Activated CD8-positive, alpha-beta memory T cell treated with anti-CD3 and anti-CD28 coated beads, Interleukin-2, amount 50 U/mL, for 24 hours (primary cell): ENCODE data around the gene PRUNE1.
A peak's percentile ranks its signal among the peaks of the same experiment; 100 is the strongest.

ENCODE experiments used
- DNase-seq: peaks from one replicate; pipeline ENCODE4 v3.0.0-alpha.2; 2020; ENCODE audit errors: extremely low read depth

The PRUNE1 gene

DNA sequence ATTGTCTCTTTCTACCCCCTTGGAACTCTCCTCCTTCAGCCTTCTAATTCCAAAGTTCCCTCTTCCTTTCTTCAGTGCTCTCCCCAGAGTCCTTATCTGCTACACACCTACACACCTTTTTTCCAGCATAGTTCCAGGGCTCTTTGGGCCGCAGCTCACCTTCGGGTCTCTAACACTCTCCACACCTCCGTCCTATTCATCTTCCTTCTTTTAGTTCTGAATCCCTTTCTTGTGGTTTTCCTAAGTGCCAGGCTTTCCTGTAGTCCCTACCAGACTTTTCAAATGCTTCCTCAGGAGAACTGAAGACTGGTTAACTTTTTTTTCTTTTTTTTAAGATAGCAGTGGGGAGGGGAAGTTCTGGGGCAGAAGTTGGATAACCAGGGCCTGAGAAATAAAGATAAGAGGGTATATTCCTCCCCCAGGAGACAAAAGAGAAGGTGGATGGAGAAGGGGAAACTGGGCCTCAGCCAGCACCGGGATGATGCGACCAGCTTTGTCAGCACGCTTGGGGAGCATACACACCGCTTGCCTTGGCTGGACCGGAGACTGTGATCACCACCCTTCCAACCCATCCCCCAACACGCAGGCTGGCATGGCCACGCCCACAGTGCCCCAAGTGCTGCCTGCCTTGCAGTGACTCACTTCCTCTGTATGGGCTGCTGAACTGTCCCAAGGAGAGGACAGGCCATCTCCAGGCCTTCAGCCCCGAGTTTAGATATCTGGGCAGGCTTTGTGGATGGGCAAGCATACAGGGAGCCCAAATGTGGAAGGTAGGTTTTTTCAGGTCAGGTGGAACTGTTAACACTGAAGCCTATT is 31.2 kb upstream of the PRUNE1 start:
- peak; percentile 49 for DNase-seq

DNA sequence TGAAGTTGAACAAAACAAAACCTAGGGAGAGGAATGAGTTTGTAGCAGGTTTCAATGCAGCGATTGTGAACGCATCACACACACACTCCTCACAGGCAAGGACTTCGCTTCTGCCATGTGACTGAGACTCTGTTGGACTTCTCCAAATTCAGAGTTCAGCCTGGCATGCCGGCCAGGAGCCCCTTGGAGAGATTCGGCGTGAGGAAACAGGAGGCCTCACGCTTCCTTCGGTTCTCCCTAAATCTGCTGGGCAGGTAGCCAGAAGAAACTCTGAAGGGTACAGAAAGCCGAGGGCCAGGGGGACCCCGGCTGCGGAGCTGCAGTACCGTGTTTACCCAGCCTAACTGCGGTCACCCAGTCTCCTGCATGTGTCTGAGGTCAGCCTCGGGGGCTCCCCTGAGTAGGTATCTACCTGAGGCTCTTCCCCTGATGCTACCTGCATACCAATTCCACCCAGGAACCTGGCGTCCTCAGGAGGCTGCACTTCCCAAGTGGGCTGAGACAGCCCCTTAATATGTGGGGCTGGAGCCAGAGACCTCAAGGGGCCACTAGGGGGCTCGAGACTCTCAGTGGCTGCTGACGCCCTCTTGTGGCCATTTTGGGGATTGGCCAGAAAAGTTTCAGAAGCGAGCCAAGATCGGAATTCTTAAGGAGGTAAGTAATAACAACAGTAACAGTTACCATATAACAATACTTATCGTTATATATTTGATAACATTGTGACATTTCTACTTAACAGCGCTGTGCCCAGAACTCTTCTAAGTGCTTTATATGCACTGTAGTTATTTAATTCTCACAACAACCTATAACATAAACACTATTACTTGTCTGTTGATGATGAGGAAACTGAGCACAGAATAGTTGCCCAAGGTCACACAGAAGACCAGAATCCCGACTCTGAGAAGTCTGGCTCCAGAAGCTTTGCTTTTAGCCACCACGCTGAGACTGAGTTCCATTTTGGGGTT is 28.9 kb upstream of the PRUNE1 start:
- peak; percentile 69 for DNase-seq

DNA sequence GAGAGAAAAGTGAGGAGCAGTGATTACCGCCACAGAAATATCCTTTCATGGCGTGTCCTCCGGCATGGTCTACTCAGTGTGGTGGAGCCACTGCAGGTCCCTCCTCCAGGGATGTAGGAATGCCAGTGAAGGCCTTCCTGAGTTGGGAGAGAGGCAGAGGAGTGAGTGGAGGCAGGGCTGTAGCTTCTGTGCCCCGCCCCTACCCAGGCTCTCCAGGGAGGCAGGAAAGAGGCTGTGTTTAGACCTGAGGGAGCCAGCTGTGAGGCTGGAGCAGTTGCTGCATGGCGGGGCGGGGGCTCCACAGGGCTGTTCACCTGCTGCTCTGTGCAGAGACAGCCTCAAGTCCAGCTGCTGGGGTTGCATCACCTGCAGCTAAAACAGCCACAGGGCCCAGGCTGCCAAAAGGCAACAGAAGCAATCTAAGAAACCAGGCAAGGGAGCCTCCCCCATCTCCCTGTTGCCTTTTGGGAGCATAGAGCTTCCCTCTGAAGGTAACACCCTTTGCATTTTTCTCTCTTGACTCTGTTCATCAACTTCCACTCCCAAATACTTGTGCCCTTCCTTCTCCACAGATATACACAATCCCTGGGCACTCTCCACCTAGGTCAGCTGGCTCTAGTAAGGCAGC is 27.0 kb upstream of the PRUNE1 start:
- DNase-seq = no peak

DNA sequence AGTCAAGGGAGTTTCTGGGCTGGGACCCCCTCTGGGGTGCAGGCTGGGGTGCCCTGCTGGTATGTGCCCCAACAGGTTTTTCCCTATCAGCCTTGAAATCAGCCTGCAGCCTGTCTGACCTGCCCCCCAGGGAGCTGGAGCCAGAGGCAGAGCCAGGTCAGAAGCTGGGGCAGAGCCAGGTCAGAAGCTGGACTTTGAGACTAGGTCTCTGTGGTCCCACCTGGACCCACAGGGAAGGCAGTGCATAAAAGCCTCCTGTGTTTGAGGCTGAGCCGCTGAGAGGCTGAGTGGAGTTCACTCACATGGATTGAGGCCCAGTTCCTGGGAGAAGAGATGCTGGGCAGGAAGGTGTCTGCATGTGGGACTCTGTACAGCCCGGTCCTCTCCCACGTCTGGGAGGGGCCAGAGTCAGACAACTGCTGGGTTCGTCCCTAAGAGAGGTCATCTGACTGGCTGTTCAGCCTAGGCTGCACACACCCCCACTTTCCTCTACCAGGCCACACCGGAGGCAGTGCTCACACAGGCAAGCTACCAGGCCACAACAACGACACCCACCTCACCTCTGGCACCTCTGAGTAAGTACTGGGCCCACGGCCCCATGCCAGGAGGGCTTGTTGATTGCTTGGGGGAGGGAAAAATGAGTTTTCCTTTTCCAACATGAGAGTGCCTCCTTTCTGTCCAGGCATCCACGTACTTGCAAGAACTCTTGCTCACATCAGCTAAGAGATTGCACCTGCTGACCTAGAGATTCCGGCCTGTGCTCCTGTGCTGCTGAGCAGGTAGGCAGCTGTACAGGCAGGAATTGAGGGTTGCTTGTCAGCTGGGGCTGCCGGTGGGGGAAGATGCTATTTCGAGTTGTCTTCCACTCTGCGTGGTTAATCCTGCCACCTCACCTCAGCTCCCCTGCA is 26.2 kb upstream of the PRUNE1 start, which contains the start of gene ANXA9:
Gene ANXA9, plus strand, starts transcription at position 488 of the 908 bp plus-strand sequence. CDS start 814 bp downstream, outside the sequence.
- DNase-seq = no peak

DNA sequence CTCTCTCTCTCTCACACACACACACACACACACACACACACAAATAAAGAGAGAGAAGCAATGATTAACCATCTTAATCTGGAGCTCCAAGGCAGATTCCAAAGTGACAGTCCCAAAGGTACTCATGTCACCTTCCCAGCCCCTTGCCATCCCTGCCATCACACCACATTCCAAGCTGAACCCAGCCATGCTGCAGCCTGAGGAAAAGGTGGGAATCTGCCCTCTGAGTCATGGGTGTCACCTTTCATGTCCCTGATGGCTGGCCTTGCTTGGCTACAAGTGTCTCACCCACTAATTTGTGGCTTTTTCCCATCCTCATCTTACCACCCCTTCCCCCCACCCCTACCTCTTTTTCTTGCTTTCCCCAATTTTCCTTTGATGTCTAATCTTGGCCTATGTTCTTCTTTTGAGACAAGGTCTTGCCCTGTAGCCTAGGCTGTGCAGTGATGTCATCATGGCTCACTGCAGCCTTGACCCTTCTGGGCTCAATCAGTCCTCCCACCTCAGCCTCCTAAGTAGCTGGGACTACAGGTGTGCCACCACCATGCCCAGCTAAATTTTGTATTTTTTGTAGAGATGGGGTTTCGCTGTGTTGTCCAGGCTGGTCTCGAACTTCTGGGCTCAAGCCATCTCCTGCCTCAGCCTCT is 22.9 kb upstream of the PRUNE1 start:
- DNase-seq = no peak

DNA sequence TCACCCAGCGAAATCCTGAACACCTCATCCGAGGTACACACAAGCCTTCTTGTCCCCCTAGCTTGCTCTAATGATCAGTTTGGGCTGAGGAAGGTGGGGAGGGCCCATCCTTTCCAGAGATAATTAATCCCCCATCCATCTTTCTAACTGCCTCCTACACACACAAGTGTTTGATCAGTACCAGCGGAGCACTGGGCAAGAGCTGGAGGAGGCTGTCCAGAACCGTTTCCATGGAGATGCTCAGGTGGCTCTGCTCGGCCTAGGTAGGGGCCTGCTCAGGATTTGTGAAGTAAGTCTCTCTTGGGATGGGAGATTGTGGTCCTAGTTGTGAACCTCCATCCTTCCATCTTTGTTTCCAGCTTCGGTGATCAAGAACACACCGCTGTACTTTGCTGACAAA is 20.3 kb upstream of the PRUNE1 start:
- no peak for DNase-seq

DNA sequence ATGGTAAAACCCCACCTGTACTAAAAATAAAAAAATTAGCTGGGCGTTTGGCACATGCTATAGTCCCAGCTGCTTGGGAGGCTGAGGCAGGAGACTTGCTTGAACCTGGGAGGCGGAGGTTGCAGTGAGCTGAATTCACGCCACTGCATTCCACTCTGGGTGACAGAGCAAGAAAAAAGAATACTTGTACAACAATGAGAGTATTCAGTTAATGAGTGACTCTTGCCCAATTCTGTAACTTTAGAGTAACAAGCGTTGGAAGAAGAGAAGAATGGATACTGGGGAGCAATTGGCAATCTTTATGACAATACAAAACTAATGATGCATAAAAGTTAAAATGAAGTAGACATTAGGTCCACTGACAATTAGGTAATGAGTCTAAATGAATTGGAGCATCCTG is 15.6 kb upstream of the PRUNE1 start:
- no peak for DNase-seq

DNA sequence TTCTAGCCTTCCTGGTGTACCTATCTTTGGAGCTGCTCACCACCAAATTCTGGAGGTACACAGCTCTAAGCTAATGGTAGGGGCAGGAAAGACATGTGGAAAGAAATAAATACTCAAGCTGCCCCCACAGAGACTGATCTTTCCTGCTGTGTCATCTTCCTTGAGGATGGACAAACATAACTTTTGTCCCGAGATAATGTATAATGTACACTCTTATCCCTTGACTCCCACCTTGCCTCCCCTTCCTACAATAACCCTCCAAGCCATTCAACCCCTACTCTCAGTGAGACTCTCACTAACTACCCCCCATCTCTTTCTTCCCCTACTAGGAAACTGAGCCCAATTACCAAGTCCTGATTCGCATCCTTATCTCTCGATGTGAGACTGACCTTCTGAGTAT is 14.0 kb upstream of the PRUNE1 start:
- no peak for DNase-seq

DNA sequence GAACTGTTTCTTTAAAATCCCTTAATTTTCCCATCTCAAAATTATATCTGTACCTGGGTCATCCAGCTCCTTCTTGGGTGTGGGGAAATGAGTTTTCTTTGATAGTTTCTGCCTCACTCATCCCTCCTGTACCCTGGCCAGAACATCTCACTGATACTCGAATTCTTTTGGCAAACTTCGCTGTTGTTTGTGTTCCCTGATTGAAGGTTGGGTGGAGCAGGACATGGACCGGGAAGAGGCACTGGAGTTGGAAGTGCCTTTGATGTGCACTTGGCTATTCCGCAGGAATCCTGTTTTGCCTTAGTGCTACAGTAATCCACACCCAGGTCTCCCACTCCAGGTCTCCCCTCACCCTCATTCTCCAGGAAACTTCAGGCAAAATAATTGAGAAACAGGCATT is 12.8 kb upstream of the PRUNE1 start:
- DNase-seq = no peak

DNA sequence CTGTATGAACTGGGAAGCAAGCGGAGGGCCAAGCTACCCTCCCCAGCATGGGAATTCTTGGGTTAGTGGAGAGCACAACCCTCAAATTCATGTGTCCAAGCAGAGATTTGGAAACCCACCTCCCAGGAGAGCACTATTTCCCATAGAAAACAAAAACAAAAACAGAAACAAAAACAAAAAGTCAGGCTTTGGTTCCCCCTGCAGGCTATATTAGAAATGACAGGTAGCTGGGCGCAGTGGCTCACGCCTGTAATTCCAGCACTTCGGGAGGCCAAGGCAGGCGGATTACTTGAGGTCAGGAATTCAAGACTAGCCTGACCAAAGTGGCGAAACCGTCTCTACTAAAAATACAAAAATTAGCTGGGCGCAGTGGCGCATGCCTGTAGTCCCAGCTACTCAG is 12.4 kb upstream of the PRUNE1 start:
- DNase-seq = no peak

DNA sequence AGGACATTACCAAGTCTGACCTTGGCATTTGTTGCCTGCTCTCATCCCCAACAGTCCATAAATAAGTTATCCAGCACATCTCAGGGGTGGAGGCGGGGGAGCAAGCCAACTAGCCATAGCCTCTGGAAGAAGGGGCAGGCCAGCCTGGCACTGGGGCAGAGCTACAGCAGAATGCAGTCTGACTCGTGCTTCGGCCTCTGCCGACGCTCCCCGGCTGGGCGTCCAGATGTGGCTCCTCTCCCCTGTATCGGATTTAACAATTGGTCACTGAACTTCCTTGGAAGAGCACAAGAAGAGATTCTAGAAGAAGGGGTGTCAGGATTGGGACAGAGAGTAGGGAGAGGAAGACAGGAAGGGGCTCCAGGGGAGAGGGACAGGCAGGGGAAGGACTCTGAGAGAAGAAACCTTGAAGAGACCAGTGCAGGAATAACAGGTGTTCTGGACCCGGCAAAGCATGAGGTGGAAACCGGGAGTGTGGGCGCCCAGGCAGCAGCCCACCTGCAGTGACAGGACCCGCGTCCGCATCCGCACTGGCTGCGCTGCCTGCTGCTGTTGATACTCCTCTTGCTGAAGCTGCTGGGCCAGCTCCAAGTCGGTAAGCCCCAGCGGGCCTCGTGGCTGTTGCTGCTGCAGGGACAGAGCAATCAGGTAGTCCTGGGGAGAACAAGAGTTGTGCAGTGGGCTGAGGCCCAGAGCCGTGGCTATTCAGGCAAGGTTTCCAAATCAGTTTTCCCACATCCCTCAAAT is 10.9 kb upstream of the PRUNE1 start:
- DNase-seq = no peak

DNA sequence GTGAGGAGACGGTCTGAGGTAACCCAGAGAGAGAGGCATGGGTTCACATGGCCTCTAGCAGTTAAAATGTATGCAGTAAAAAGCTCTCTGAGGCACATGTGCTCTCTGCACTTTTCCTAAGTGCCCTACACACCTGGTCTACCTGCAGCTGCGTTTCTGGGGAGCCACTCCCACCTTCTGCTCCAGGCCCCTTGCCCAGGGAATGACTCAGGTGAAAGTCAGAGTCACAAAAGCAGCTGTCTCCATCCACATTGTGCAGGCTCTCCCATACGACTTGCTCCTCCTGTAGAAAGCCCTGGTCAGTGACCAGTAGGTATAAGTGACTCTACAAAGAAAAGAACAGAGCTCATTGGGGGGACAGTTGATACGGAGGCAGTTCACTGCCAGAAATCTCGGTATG is 10.3 kb upstream of the PRUNE1 start:
- DNase-seq = no peak

DNA sequence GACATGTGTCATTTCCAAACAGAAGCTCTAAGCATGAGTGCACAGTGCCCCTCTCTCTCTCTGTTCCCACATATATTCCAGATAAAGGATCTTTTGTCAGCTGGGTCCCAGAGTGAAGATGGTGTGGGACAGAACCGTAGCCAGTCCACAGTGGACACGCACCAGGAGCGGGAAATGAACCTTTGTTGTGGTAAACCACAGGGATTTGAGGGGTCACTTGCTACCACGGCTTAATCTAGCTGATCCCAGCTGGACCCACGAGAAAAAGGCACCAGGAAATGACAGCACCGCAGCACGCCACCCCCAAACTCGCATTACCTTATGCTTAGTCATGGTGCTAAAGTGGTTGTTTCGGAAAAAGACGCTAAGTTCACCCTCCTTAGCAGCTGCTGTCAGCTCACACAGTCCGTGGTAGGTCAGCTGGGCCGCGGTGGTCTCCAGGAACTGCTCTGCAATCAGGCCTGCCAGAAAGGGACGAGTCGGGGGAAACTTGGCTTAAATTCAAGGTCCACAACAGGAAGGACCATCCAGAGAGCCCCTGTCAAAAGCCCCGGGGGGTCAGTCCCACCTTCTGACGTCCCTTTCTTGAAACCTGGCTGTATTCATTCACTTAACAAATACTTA is 9.1 kb upstream of the PRUNE1 start:
- DNase-seq = no peak

DNA sequence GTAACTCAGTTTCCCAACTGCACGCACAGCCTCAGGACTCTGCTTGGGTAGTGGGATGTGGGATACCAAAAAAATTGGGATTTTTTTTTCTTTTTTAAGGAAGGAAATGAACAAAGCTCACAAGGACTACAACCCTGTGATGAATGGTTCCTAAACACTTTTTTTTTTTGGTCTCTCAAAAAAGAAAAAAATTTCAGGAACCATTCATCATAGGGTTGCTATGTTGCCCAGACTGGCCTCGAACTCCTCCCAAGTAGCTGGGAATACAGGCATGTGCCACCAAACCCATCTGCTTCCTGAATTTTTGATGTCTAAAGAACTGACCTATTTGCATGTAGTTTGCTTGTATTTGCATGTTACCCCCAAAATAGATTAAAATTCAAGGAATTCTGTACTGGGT is 8.3 kb upstream of the PRUNE1 start:
- no peak for DNase-seq

DNA sequence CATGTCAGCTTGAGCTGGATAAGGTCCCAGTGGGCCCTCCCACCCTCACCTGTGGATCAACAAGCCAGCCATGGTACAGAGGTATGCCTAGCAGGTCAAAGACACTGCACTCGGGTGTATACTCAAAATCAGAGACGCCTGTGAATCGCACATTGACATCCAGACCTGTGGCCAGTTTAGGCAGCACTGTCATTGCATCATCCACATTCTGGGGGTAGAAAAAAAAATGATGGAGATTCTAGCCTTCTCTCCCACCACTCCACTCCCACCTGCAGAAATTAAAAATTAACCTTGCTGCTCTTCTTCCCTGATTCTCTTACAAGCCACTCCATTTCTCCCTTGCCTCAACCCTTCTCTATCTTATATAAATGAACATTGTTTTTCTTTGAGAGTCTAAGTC is 7.8 kb upstream of the PRUNE1 start:
- DNase-seq = no peak

DNA sequence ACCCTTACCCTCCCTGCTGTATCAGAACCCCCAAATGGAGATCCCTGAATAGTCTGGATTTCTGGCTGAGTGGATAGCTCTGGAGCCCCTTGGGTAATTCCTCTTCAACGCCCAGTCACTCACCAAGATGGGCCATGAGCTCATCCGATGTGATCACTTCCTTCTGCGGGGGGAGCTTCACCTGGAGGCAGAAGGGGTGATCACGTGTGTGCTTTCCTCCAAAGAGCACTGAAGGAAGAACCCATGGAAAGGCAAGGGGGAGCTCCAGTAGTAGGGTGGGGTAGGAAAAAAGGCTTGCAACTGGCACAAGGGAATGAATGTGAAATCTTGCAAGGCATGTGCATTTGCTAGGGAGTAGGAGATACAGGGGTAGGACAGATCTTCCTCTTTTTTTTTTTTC is 6.6 kb upstream of the PRUNE1 start:
- no peak for DNase-seq

DNA sequence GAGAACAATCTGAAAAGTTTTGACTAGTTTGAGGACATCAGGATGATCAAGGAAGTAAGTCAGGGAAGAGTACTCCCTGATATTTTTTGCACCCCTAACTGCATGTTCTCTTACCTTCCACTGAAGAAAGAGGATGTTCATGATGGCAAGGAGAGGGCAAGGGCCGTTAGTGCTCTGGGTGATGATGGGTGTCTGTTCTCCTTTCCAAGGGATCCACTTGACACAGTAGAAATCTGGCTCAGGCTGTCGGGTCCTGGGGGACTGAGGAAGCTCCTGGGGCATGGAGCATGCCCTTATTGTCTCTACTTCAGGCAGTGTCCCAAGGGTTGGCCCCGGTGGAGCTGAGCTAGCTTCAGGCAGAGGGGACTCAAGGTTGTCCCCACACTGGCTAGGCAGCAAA is 6.2 kb upstream of the PRUNE1 start:
- no peak for DNase-seq

DNA sequence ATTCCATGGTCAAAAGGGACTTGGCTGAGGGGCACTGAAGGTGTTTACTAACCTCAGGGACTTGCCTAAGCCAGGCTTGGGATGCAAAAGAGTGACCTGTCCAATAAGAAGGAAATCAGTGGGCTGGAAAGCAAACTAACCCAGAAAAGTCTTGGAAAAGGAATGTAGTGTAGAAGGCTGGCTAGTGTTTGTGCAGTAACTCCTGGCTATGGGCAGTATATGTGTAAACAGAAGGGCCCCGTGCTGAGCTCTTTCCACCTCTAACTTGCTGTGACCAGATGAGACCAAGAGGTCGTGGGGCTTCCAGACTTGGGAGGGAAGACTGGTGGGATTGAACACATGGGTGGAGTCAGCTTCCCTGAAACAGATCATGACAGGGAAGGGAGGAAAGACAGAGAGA is 5.6 kb upstream of the PRUNE1 start:
- DNase-seq = no peak

DNA sequence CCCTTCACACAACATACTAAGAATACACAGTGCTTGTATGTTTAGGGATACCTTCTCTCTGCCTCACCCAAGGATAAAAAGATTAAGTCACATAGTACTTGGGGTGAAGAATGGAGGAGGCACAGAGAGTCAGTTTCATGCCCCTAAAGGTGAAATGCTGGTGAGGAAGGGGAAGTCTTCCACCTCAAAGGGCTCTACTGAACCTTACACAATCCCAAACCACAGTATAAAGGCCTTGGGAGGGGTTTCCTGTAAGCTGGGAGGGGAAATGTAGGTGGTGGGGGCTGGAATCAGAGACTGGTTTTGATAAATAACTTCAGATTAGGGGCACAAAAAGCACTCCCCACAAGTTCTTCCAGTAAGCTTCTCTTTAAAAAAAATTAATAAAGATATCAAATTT is 5.1 kb upstream of the PRUNE1 start:
- DNase-seq = no peak
